HepG2 (cell line): ENCODE measurements around the gene TXN2.

Experiments
- ATF3 ChIP-seq: sonication (generic); formaldehyde crosslinking; IDR thresholded peaks from 2 replicates; pipeline ENCODE4 v1.4.0; 2020; ENCODE audit warnings: missing genetic modification reagents
- CBFB ChIP-seq: sonication (generic); formaldehyde crosslinking; IDR thresholded peaks from 2 replicates; pipeline ENCODE4 v1.4.0; 2020; ENCODE audit warnings: missing genetic modification reagents
- CC2D1A ChIP-seq: sonication (generic); formaldehyde crosslinking; IDR thresholded peaks from 2 replicates; pipeline ENCODE4 v1.8.1; 2023; ENCODE audit warnings: mild to moderate bottlenecking, missing genetic modification reagents
- CTCF ChIP-seq: sonication (generic); formaldehyde crosslinking; IDR thresholded peaks from 2 replicates; pipeline ENCODE4 v1.5.0; 2020; ENCODE audit warnings: mild to moderate bottlenecking, missing genetic modification reagents, moderate library complexity
- GMEB2 ChIP-seq: IDR thresholded peaks from 2 replicates; pipeline ENCODE4 v1.6.1; 2016; ENCODE audit warnings: missing biosample characterization, missing genetic modification reagents, low read depth
- HNRNPL ChIP-seq: fragments of 200-400 bp; formaldehyde crosslinking; IDR thresholded peaks from 2 replicates; pipeline ENCODE4 v1.6.1; 2017; ENCODE audit warnings: mild to moderate bottlenecking, low read depth, low read length
- KDM4B ChIP-seq: sonication (generic); formaldehyde crosslinking; IDR thresholded peaks from 2 replicates; pipeline ENCODE4 v1.4.0; 2020; ENCODE audit warnings: missing genetic modification reagents
- RFX5 ChIP-seq: IDR thresholded peaks from 2 replicates; pipeline ENCODE4 v1.6.1; 2011; ENCODE audit warnings: low read depth, low read length, improper control_type of control experiment
- USF2 ChIP-seq, 2 experiments: sonication (generic) in 1 of 2; formaldehyde crosslinking in 1 of 2; IDR thresholded peaks; 2 replicates each; pipeline versions ENCODE4 v1.5.1 to v1.6.1; 2011 to 2020; ENCODE audit warnings: borderline replicate concordance in 1 of 2, low read depth in 1 of 2, low read length in 1 of 2, mild to moderate bottlenecking in 1 of 2, missing genetic modification reagents in 1 of 2, moderate library complexity in 1 of 2
- ZNF256 ChIP-seq: sonication (generic); formaldehyde crosslinking; conservative IDR thresholded peaks from 2 replicates; pipeline ENCODE4 v1.4.0; 2020; ENCODE audit warnings: missing genetic modification reagents
- ZNF547 ChIP-seq: sonication (generic); formaldehyde crosslinking; IDR thresholded peaks from 2 replicates; pipeline ENCODE4 v1.5.1; 2020; ENCODE audit warnings: mild to moderate bottlenecking, missing genetic modification reagents
- ZNF773 ChIP-seq: sonication (generic); formaldehyde crosslinking; IDR thresholded peaks from 2 replicates; pipeline ENCODE4 v1.4.0; 2020; ENCODE audit warnings: missing genetic modification reagents, borderline replicate concordance
- ZNF883 ChIP-seq: sonication (generic); formaldehyde crosslinking; IDR thresholded peaks from 2 replicates; pipeline ENCODE4 v1.5.1; 2020; ENCODE audit warnings: mild to moderate bottlenecking, missing genetic modification reagents; ENCODE audit errors: not compliant biosample characterization
- ZSCAN29 ChIP-seq: sonication (generic); formaldehyde crosslinking; conservative IDR thresholded peaks from 2 replicates; pipeline ENCODE4 v1.4.0; 2020; ENCODE audit warnings: mild to moderate bottlenecking, missing genetic modification reagents

- TF ChIP-seq CTCF (CRISPR knock-in tag) (no peak), ZSCAN29 (no peak), KDM4B (no peak), GMEB2 (CRISPR knock-in tag) (no peak), ZNF883 (no peak), ZNF773 (CRISPR knock-in tag) (no peak), CC2D1A (no peak), CBFB (CRISPR knock-in tag) (no peak), USF2 (IDR thresholded peaks at IDR 0.05; ENCODE audit: low read depth, low read length) (no peak), USF2 (CRISPR knock-in tag; IDR thresholded peaks at IDR 0.05; ENCODE audit: borderline replicate concordance) (no peak), ATF3 (CRISPR knock-in tag) (no peak), ZNF256 (CRISPR knock-in tag) (no peak), HNRNPL (no peak), ZNF547 (CRISPR knock-in tag) (no peak), RFX5 (no peak)
Observed at GRCh38 chr22:36447632-36448031, 33.8 kb downstream of the TXN2 start.
